Endodermal cell (in vitro differentiated cells): Measurements from ENCODE around the gene AHDC1. TPM values are rescaled to one million over a fixed set of nuclear protein-coding genes. Genes with fewer than 3 reads are reported as not detected.

Source experiments
- DNase-seq: peaks from one replicate; pipeline ENCODE4 v3.0.0-alpha.2; 2017
- H3K27ac ChIP-seq: 2 replicates; pipeline ENCODE4 v1.5.1; 2013; ENCODE audit warnings: mild to moderate bottlenecking, low read depth, low read length, moderate library complexity
- H3K27me3 ChIP-seq: 2 replicates; pipeline ENCODE4 v1.6.1; 2013; ENCODE audit warnings: mild to moderate bottlenecking, low read length, moderate library complexity; ENCODE audit not compliant: insufficient read depth, control insufficient read depth, poor library complexity, severe bottlenecking
- H3K36me3 ChIP-seq: 2 replicates; pipeline ENCODE4 v1.7.0; 2013; ENCODE audit warnings: mild to moderate bottlenecking, low read length, moderate library complexity; ENCODE audit not compliant: control insufficient read depth, insufficient read depth
- H3K4me1 ChIP-seq: one replicate; pipeline ENCODE4 v1.7.0; 2013; ENCODE audit warnings: low read length; ENCODE audit not compliant: control insufficient read depth, insufficient read depth
- H3K4me3 ChIP-seq: 2 replicates; pipeline ENCODE4 v1.5.1; 2013; ENCODE audit warnings: mild to moderate bottlenecking, low read length, moderate library complexity
- H3K9ac ChIP-seq: 2 replicates; pipeline ENCODE4 v1.6.1; 2013; ENCODE audit warnings: mild to moderate bottlenecking, low read length, moderate library complexity; ENCODE audit not compliant: poor library complexity, severe bottlenecking; ENCODE audit errors: extremely low read depth
- H3K9me3 ChIP-seq: 2 replicates; pipeline ENCODE4 v1.6.1; 2013; ENCODE audit warnings: mild to moderate bottlenecking, low read length, moderate library complexity; ENCODE audit not compliant: control insufficient read depth
- H3K27ac Mint-ChIP-seq: 2 replicates; pipeline ENCODE4 v1.8.0; 2020; ENCODE audit warnings: mixed read lengths
- H3K27me3 Mint-ChIP-seq: 2 replicates; pipeline ENCODE4 v1.8.0; 2021; ENCODE audit warnings: mild to moderate bottlenecking, mixed read lengths; ENCODE audit not compliant: insufficient read depth
- H3K36me3 Mint-ChIP-seq: 2 replicates; pipeline ENCODE4 v1.8.0; 2020; ENCODE audit warnings: low read depth, mixed read lengths
- H3K4me1 Mint-ChIP-seq: 2 replicates; pipeline ENCODE4 v1.8.0; 2020; ENCODE audit warnings: mixed read lengths
- H3K4me3 Mint-ChIP-seq: 2 replicates; pipeline ENCODE4 v1.8.0; 2020; ENCODE audit warnings: mild to moderate bottlenecking, moderate library complexity, mixed read lengths
- H3K9me3 Mint-ChIP-seq: 2 replicates; pipeline ENCODE4 v1.8.0; 2020; ENCODE audit warnings: mild to moderate bottlenecking, mixed read lengths
- CTCF ChIP-seq: fragments of 200-600 bp; sonication (generic); conservative IDR thresholded peaks from 2 replicates; pipeline ENCODE4 v1.5.0; 2021; ENCODE audit warnings: antibody characterized with exemption, mild to moderate bottlenecking
- WGBS, 2 experiments: methylation state at CpG; one replicate each; pipeline versions ENCODE4 v1.1.5 to v1.1.7; 2013; ENCODE audit warnings: missing lambda C conversion rate in 2 of 2, mixed read lengths in 1 of 2; ENCODE audit not compliant: insufficient coverage in 1 of 2, insufficient read length in 1 of 2; 5-methylcytosine and 5-hydroxymethylcytosine counted together
- total RNA-seq, 2 donors: library from RNA; stranded (reverse); fragmentation: NEBNext Ultra II Directional in 1 of 2; extraction: Animal tissue kit (Norgen Biotek cat#: 25700) in 1 of 2; gene quantifications; 2 replicates in 1 of 2; 3 replicates in 1 of 2; pipeline ENCODE4 v1.2.1, GENCODE V29; 2021

Gene AHDC1
- total RNA-seq, 2 donors from 2014 or later, result 39.3 to 41.2 TPM

- H3K27me3 ChIP-seq, result no peaks in the 10 kb centered on the region
- H3K9me3 ChIP-seq, result no peaks in the 10 kb centered on the region
- H3K9ac ChIP-seq, result no peak overlapping the region
- H3K4me1 ChIP-seq, result peaks cover 64% of the 10 kb centered on the region
- peak overlapping the region; percentile 92 for H3K27ac Mint-ChIP-seq
- no peak for TF ChIP-seq CTCF
- H3K4me3 Mint-ChIP-seq, result peak overlapping the region; percentile 40
- H3K36me3 Mint-ChIP-seq, result no peaks in the 10 kb centered on the region
- H3K9me3 Mint-ChIP-seq, result no peaks in the 10 kb centered on the region
- no peak overlapping the region for H3K4me3 ChIP-seq
- no peaks in the 10 kb centered on the region for H3K27me3 Mint-ChIP-seq
- WGBS, 2 experiments, result 46 to 67% methylated on average over 1 to 14 of the region's 14 CpGs
- H3K4me1 Mint-ChIP-seq, result peaks cover 78% of the 10 kb centered on the region
- H3K36me3 ChIP-seq, result no peaks in the 10 kb centered on the region
- peak overlapping the region; percentile 50 for H3K27ac ChIP-seq
- peak; percentile 80 for DNase-seq
These were observed 34.2 kb downstream of the AHDC1 start for GRCh38 chr1:27569506-27570291.

GRCh38 chr1:27569088-27569460 is 34.9 kb downstream of the AHDC1 start:
- 94% methylated on average over 2 to 3 of the region's 3 CpGs for WGBS, 2 experiments
- peaks cover 66% of the 10 kb centered on the region for H3K4me1 ChIP-seq
- Mint-ChIP-seq H3K4me1 (peaks cover 78% of the 10 kb centered on the region), H3K4me3 (peak overlapping the region; percentile 40), H3K9me3 (no peaks in the 10 kb centered on the region), H3K27me3 (no peaks in the 10 kb centered on the region), H3K36me3 (no peaks in the 10 kb centered on the region), H3K27ac (peak overlapping the region; percentile 92)
- no peak overlapping the region for H3K9ac ChIP-seq
- H3K27ac ChIP-seq, result no peak overlapping the region
- no peak for DNase-seq
- H3K4me3 ChIP-seq, result no peak overlapping the region
- H3K9me3 ChIP-seq, result no peaks in the 10 kb centered on the region
- TF ChIP-seq CTCF, result no peak
- H3K36me3 ChIP-seq, result no peaks in the 10 kb centered on the region
- no peaks in the 10 kb centered on the region for H3K27me3 ChIP-seq

GRCh38 chr1:27568300-27569087 is 35.5 kb downstream of the AHDC1 start:
- Mint-ChIP-seq H3K9me3 (no peaks in the 10 kb centered on the region), H3K4me3 (peak overlapping the region; percentile 37), H3K27me3 (no peaks in the 10 kb centered on the region), H3K4me1 (peaks cover 78% of the 10 kb centered on the region), H3K27ac (peak overlapping the region; percentile 67), H3K36me3 (no peaks in the 10 kb centered on the region)
- H3K4me3 ChIP-seq, result peak overlapping the region; percentile 53
- peak; percentile 98 for DNase-seq
- H3K27ac ChIP-seq, result peak overlapping the region; percentile 92
- H3K36me3 ChIP-seq, result no peaks in the 10 kb centered on the region
- WGBS, 2 experiments, result 13 to 16% methylated on average over 28 to 65 of the region's 65 CpGs
- peaks cover 66% of the 10 kb centered on the region for H3K4me1 ChIP-seq
- no peaks in the 10 kb centered on the region for H3K27me3 ChIP-seq
- peak; percentile 96 for TF ChIP-seq CTCF
- H3K9ac ChIP-seq, result peak overlapping the region; percentile 33
- no peaks in the 10 kb centered on the region for H3K9me3 ChIP-seq
